SU-DHL-6 (cell line): ENCODE data around the gene BCAS3.

Experiments
- H2AFZ ChIP-seq: fragments of 200-600 bp; sonication (generic); 2 replicates; pipeline ENCODE4 v1.6.1; 2014; ENCODE audit warnings: low read depth, mild to moderate bottlenecking, moderate library complexity, mixed read lengths, antibody characterized with exemption, low read length; ENCODE audit not compliant: severe bottlenecking
- H3F3A ChIP-seq: fragments of 200-600 bp; shearing (Covaris generic); 2 replicates; pipeline ENCODE4 v1.6.0; 2016; ENCODE audit warnings: antibody characterized with exemption, mild to moderate bottlenecking; ENCODE audit not compliant: insufficient read depth
- H3K27ac ChIP-seq: fragments of 200-600 bp; sonication (generic); 2 replicates; pipeline ENCODE4 v1.5.1; 2016; ENCODE audit warnings: low read depth, mild to moderate bottlenecking, low read length, moderate library complexity, mixed read lengths
- H3K27me3 ChIP-seq: fragments of 200-600 bp; sonication (generic), shearing (Covaris generic); 2 replicates; pipeline ENCODE4 v1.6.0; 2014; ENCODE audit warnings: mild to moderate bottlenecking, low read length
- H3K36me3 ChIP-seq: fragments of 200-600 bp; sonication (generic); 2 replicates; pipeline ENCODE4 v1.6.1; 2014; ENCODE audit warnings: mild to moderate bottlenecking, low read length, mixed read lengths
- H3K4me2 ChIP-seq: fragments of 300-600, 200-600 bp; shearing (Covaris generic), sonication (generic); 2 replicates; pipeline ENCODE4 v1.6.0; 2014; ENCODE audit warnings: low read length, low read depth, mild to moderate bottlenecking; ENCODE audit not compliant: poor library complexity, severe bottlenecking
- H3K4me3 ChIP-seq: fragments of 200-600 bp; sonication (generic); 2 replicates; pipeline ENCODE4 v1.5.1; 2014; ENCODE audit warnings: antibody characterized with exemption, low read length, mild to moderate bottlenecking, mixed read lengths; ENCODE audit not compliant: insufficient read depth, poor library complexity, severe bottlenecking
- H3K79me2 ChIP-seq: fragments of 200-600 bp; sonication (generic); 2 replicates; pipeline ENCODE4 v1.6.1; 2014; ENCODE audit warnings: mild to moderate bottlenecking, low read length, moderate library complexity; ENCODE audit not compliant: insufficient read depth
- H3K9ac ChIP-seq: fragments of 200-600 bp; sonication (generic); 2 replicates; pipeline ENCODE4 v1.7.0; 2014; ENCODE audit warnings: mild to moderate bottlenecking, low read length
- H3K9me2 ChIP-seq: fragments of 200-600 bp; sonication (generic); replicated peaks from 2 replicates; pipeline ENCODE4 v1.6.1; 2014; ENCODE audit warnings: low read length; ENCODE audit not compliant: insufficient read depth
- H3K9me3 ChIP-seq: fragments of 200-600 bp; sonication (generic); 2 replicates; pipeline ENCODE4 v1.6.1; 2014; ENCODE audit warnings: low read length, mixed read lengths; ENCODE audit not compliant: insufficient read depth
- H4K20me1 ChIP-seq: fragments of 200-600 bp; sonication (generic); 2 replicates; pipeline ENCODE4 v1.6.1; 2014; ENCODE audit warnings: low read depth, mild to moderate bottlenecking, antibody characterized with exemption, low read length, moderate library complexity, mixed read lengths
- EZH2phosphoT487 ChIP-seq: fragments of 200-600 bp; sonication (generic), shearing (Covaris generic); conservative IDR thresholded peaks from 2 replicates; pipeline ENCODE4 v1.6.1; 2018; ENCODE audit warnings: mild to moderate bottlenecking, antibody characterized with exemption, low read length, moderate library complexity, mixed read lengths
- TF ChIP-seq, protein P1 (sequence below): fragments of 200-600 bp; sonication (generic); IDR thresholded peaks from one replicate; pipeline ENCODE4 v1.5.1; 2017; ENCODE audit warnings: antibody characterized with exemption, mild to moderate bottlenecking, low read length, moderate library complexity; ENCODE audit not compliant: insufficient read depth, poor library complexity, severe bottlenecking

Gene BCAS3

DNA sequence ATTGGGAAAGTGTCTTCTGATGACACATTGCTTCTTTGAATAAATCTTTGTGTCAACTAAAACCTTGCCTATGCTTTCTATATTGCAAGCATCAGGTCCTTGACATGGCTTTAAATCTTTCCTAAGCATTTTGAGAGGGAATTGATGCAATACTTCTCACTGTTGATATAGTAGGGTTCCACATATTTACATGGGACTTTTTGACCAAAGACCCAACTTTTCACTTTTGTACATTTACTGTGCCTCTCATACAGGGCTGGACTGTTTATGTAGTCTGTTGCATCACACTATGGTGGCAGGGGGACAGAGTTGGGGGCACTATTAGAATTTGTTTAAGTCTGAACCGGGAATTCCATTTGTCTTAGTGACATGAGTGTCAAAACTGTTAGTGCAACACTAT lies 413.4 kb downstream of the BCAS3 start:
- H3K27ac ChIP-seq = no peak overlapping the region
- no peaks in the 10 kb centered on the region for H3K9me2 ChIP-seq
- H3K9me3 ChIP-seq = no peaks in the 10 kb centered on the region
- no peaks in the 10 kb centered on the region for H3F3A ChIP-seq
- no peak overlapping the region for H2AFZ ChIP-seq
- no peaks in the 10 kb centered on the region for H3K36me3 ChIP-seq
- no peaks in the 10 kb centered on the region for H3K27me3 ChIP-seq
- no peak overlapping the region for H3K4me2 ChIP-seq
- no peak overlapping the region for H3K4me3 ChIP-seq
- H3K9ac ChIP-seq = no peak overlapping the region
- H3K79me2 ChIP-seq = no peaks in the 10 kb centered on the region
- TF ChIP-seq, protein P1, sequence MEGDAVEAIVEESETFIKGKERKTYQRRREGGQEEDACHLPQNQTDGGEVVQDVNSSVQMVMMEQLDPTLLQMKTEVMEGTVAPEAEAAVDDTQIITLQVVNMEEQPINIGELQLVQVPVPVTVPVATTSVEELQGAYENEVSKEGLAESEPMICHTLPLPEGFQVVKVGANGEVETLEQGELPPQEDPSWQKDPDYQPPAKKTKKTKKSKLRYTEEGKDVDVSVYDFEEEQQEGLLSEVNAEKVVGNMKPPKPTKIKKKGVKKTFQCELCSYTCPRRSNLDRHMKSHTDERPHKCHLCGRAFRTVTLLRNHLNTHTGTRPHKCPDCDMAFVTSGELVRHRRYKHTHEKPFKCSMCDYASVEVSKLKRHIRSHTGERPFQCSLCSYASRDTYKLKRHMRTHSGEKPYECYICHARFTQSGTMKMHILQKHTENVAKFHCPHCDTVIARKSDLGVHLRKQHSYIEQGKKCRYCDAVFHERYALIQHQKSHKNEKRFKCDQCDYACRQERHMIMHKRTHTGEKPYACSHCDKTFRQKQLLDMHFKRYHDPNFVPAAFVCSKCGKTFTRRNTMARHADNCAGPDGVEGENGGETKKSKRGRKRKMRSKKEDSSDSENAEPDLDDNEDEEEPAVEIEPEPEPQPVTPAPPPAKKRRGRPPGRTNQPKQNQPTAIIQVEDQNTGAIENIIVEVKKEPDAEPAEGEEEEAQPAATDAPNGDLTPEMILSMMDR = no peak
- no peak for TF ChIP-seq EZH2phosphoT487
- no peaks in the 10 kb centered on the region for H4K20me1 ChIP-seq

DNA sequence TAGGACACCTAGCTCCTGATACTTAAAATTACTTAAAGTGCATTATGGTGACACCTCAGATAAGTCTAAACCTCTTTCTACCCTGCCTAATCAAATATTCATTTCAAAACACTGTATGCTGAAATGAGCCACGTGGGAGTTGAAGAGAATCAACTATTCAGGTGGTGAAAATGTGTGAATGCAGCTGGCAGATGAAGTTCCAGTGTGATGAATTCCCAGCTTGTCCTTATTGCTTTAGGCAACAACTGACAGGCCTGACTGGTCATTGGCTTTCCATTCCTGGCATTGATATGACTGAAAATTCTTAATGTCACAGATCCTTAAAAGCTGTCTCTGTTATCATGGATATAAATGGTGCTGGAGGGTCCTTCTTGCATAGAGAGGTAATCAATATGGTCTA lies 420.1 kb downstream of the BCAS3 start:
- TF ChIP-seq EZH2phosphoT487 = no peak
- TF ChIP-seq, protein P1 = no peak
- no peaks in the 10 kb centered on the region for H3K36me3 ChIP-seq
- no peaks in the 10 kb centered on the region for H3K79me2 ChIP-seq

DNA sequence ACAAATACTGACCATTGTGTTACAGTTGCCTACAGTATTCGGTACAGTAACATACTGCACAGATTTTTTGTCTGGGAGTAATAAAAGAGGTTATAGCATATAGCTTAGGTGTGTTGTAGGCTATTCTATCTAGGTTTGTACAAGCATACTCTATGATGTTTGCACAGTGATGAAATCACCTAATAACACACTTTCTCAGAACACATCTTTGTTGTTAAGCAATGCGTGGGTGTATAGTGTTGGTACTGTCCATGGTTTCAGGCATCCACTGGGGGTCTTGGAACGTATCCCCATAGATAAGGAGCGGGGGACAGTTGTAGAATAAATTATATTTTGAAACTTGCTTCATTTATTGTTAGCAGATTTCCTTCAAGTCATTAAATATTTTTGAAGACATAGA lies 428.7 kb downstream of the BCAS3 start:
- no peak overlapping the region for H2AFZ ChIP-seq
- no peak overlapping the region for H3K4me3 ChIP-seq
- H3K79me2 ChIP-seq = no peaks in the 10 kb centered on the region
- no peaks in the 10 kb centered on the region for H3K27me3 ChIP-seq
- no peak overlapping the region for H3K9ac ChIP-seq
- no peaks in the 10 kb centered on the region for H3F3A ChIP-seq
- H3K36me3 ChIP-seq = no peaks in the 10 kb centered on the region
- no peak overlapping the region for H3K4me2 ChIP-seq
- TF ChIP-seq, protein P1 = no peak
- no peak for TF ChIP-seq EZH2phosphoT487
- no peaks in the 10 kb centered on the region for H3K9me3 ChIP-seq
- H4K20me1 ChIP-seq = no peaks in the 10 kb centered on the region
- no peak overlapping the region for H3K27ac ChIP-seq
- H3K9me2 ChIP-seq = no peaks in the 10 kb centered on the region

More for the DNA sequence above, 420.1 kb downstream of the BCAS3 start:
- H3K9ac ChIP-seq = no peak overlapping the region
- H3F3A ChIP-seq = no peaks in the 10 kb centered on the region
- H3K4me2 ChIP-seq = no peak overlapping the region
- H3K9me3 ChIP-seq = no peaks in the 10 kb centered on the region
- H3K27me3 ChIP-seq = no peaks in the 10 kb centered on the region
- H3K9me2 ChIP-seq = no peaks in the 10 kb centered on the region
- H3K27ac ChIP-seq = no peak overlapping the region
- H2AFZ ChIP-seq = no peak overlapping the region
- no peaks in the 10 kb centered on the region for H4K20me1 ChIP-seq
- no peak overlapping the region for H3K4me3 ChIP-seq

DNA sequence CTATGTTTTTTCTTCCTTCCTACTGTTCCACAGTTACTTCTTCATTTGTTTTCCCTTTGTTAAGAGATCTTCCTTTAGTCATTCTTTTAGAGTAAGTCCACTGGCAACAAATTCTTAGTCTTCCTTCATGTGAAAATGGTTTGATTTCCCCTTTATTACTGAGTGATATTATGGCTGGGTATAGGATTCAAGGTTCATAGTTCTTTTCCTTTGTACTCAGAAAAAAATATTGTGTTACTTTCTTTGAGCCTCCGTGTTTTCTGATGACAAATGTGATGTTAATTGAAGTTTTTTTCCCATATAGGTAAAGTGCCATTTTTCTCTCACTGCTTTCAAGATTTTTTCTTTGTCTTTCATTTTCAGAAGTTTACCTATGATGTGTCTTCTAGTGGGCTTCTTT lies 438.9 kb downstream of the BCAS3 start:
- TF ChIP-seq, protein P1 = no peak
- no peak for TF ChIP-seq EZH2phosphoT487
- Histone ChIP-seq H3F3A (no peaks in the 10 kb centered on the region), H3K9ac (no peak overlapping the region)

More for the DNA sequence above, 438.9 kb downstream of the BCAS3 start:
- Histone ChIP-seq H4K20me1 (peaks cover 3% of the 10 kb centered on the region; the same call in 1 of the 2 replicates), H3K79me2 (no peaks in the 10 kb centered on the region), H3K27me3 (no peaks in the 10 kb centered on the region), H3K9me3 (no peaks in the 10 kb centered on the region), H3K9me2 (no peaks in the 10 kb centered on the region), H3K4me2 (no peak overlapping the region), H3K4me3 (no peak overlapping the region), H2AFZ (no peak overlapping the region), H3K27ac (no peak overlapping the region), H3K36me3 (0 out of 2 replicates have a peak, but pooled peaks cover 2% of the 10 kb centered on the region)
